DND-41 (cell line): ENCODE measurements around the gene SPAST.

ENCODE experiments used
- ATAC-seq: fragments of 200-7000 bp; cut with Tn5 transposase; 3 replicates; pipeline ENCODE4 v1.9.1; 2021; ENCODE audit warnings: low read depth; ENCODE audit not compliant: insufficient read depth
- DNase-seq: peaks from one replicate; pipeline ENCODE4 v3.0.0-alpha.2; 2020
- H2AFZ ChIP-seq: 2 replicates; pipeline ENCODE4 v1.6.0; 2012; ENCODE audit warnings: low read depth, low read length
- H3K27ac ChIP-seq: 2 replicates; pipeline ENCODE4 v1.5.1; 2012; ENCODE audit warnings: low read length, inconsistent platforms
- H3K27me3 ChIP-seq: fragments of 200-600 bp; sonication (generic); 2 replicates; pipeline ENCODE4 v1.6.0; 2012; ENCODE audit warnings: low read length, mild to moderate bottlenecking, inconsistent platforms; ENCODE audit not compliant: insufficient read depth, poor library complexity
- H3K36me3 ChIP-seq: 2 replicates; pipeline ENCODE4 v1.5.1; 2012; ENCODE audit warnings: low read length, inconsistent platforms; ENCODE audit not compliant: insufficient read depth
- H3K4me1 ChIP-seq: 2 replicates; pipeline ENCODE4 v1.5.1; 2012; ENCODE audit warnings: mild to moderate bottlenecking, low read length; ENCODE audit not compliant: insufficient read depth
- H3K4me2 ChIP-seq: 2 replicates; pipeline ENCODE4 v1.6.0; 2012; ENCODE audit warnings: mild to moderate bottlenecking, moderate library complexity, low read length, inconsistent platforms; ENCODE audit not compliant: insufficient read depth
- H3K4me3 ChIP-seq, 2 experiments: fragments of 200-600 bp in 1 of 2; shearing (Covaris generic) in 1 of 2; 2 replicates each; pipeline ENCODE4 v1.5.1; 2012 to 2016; ENCODE audit warnings: inconsistent platforms in 2 of 2, low read length in 2 of 2, mild to moderate bottlenecking in 2 of 2, low read depth in 1 of 2, moderate library complexity in 1 of 2
- H3K79me2 ChIP-seq: 2 replicates; pipeline ENCODE4 v1.6.0; 2012; ENCODE audit warnings: low read length, inconsistent platforms; ENCODE audit not compliant: insufficient read depth
- H3K9ac ChIP-seq: 2 replicates; pipeline ENCODE4 v1.6.0; 2012; ENCODE audit warnings: low read depth, mild to moderate bottlenecking, inconsistent platforms, low read length, moderate library complexity
- H3K9me3 ChIP-seq: 2 replicates; pipeline ENCODE4 v1.5.1; 2012; ENCODE audit warnings: low read length, moderate library complexity, mild to moderate bottlenecking, inconsistent platforms; ENCODE audit not compliant: insufficient read depth, severe bottlenecking
- H4K20me1 ChIP-seq: 2 replicates; pipeline ENCODE4 v1.6.0; 2012; ENCODE audit warnings: low read length; ENCODE audit not compliant: insufficient read depth
- EZH2 ChIP-seq: IDR thresholded peaks from 3 replicates; pipeline ENCODE4 v1.6.1; 2012; ENCODE audit warnings: borderline replicate concordance, low read depth, mild to moderate bottlenecking, moderate library complexity, low read length, inconsistent platforms; ENCODE audit not compliant: severe bottlenecking
- TF ChIP-seq, protein P1 (sequence below): IDR thresholded peaks from 2 replicates; pipeline ENCODE4 v1.5.1; 2012; ENCODE audit warnings: borderline replicate concordance, low read length, moderate library complexity, mild to moderate bottlenecking; ENCODE audit not compliant: poor library complexity, severe bottlenecking; ENCODE audit errors: extremely low read depth

Gene SPAST

DNA sequence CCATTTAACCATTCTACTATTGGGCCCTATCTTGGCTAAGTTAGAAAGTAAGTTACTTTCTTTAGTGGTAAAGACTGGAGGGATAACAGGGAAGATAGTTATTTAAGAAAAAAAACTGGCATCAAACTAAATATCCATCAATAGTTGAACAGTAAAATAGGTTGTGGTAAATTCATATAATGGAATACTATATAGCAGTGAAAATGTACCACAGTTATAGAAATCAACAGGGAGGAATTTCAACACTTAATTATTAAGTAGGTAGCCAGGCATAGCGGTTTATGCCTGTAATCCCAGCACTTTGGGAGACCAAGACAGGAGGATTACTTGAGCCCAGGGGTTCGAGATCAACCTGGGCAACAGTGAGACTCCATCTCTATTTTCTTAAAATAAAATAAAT, 3.1 kb upstream of the SPAST start:
- no peak overlapping the region for H2AFZ ChIP-seq
- no peaks in the 10 kb centered on the region for H3K9me3 ChIP-seq
- peaks cover 15% of the 10 kb centered on the region for H3K79me2 ChIP-seq
- no peaks in the 10 kb centered on the region for H4K20me1 ChIP-seq
- H3K9ac ChIP-seq: no peak overlapping the region
- peaks cover 21% of the 10 kb centered on the region for H3K4me1 ChIP-seq
- ATAC-seq (no peak), DNase-seq (no peak)
- TF ChIP-seq EZH2: no peak
- TF ChIP-seq, protein P1, sequence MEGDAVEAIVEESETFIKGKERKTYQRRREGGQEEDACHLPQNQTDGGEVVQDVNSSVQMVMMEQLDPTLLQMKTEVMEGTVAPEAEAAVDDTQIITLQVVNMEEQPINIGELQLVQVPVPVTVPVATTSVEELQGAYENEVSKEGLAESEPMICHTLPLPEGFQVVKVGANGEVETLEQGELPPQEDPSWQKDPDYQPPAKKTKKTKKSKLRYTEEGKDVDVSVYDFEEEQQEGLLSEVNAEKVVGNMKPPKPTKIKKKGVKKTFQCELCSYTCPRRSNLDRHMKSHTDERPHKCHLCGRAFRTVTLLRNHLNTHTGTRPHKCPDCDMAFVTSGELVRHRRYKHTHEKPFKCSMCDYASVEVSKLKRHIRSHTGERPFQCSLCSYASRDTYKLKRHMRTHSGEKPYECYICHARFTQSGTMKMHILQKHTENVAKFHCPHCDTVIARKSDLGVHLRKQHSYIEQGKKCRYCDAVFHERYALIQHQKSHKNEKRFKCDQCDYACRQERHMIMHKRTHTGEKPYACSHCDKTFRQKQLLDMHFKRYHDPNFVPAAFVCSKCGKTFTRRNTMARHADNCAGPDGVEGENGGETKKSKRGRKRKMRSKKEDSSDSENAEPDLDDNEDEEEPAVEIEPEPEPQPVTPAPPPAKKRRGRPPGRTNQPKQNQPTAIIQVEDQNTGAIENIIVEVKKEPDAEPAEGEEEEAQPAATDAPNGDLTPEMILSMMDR: no peak
- H3K4me2 ChIP-seq: no peak overlapping the region
- no peak overlapping the region for H3K4me3 ChIP-seq
- H3K36me3 ChIP-seq: no peaks in the 10 kb centered on the region
- H3K27ac ChIP-seq: no peak overlapping the region
- no peaks in the 10 kb centered on the region for H3K27me3 ChIP-seq

DNA sequence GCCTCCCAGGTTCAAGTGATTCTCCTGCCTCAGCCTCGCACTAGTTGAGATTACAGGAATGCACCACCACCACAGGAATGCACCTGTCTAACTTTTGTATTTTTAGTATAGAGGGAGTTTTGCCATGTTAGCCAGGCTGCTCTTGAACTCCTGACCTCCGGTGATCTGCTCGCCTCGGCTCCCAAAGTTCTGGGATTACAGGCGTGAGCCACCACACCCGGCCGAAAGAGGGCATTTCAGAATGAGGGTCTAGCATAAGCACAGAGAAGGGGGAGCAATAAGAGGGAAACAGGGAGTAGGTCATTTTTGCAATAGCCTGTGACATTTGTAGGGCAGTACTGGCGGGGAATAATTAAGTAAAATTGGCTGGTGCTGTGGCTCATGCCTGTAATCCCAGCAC, 1.9 kb upstream of the SPAST start:
- no peak for TF ChIP-seq EZH2
- TF ChIP-seq, protein P1: no peak
- Histone ChIP-seq H4K20me1 (no peaks in the 10 kb centered on the region), H3K4me2 (no peak overlapping the region), H3K9me3 (no peaks in the 10 kb centered on the region), H3K27ac (no peak overlapping the region), H3K36me3 (peaks cover 4% of the 10 kb centered on the region; the same call in 1 of the 2 replicates), H3K9ac (no peak overlapping the region), H3K4me3 (no peak overlapping the region), H3K79me2 (peaks cover 26% of the 10 kb centered on the region), H3K27me3 (no peaks in the 10 kb centered on the region), H3K4me1 (peaks cover 32% of the 10 kb centered on the region), H2AFZ (no peak overlapping the region)
- DNase-seq (no peak), ATAC-seq (no peak)

DNA sequence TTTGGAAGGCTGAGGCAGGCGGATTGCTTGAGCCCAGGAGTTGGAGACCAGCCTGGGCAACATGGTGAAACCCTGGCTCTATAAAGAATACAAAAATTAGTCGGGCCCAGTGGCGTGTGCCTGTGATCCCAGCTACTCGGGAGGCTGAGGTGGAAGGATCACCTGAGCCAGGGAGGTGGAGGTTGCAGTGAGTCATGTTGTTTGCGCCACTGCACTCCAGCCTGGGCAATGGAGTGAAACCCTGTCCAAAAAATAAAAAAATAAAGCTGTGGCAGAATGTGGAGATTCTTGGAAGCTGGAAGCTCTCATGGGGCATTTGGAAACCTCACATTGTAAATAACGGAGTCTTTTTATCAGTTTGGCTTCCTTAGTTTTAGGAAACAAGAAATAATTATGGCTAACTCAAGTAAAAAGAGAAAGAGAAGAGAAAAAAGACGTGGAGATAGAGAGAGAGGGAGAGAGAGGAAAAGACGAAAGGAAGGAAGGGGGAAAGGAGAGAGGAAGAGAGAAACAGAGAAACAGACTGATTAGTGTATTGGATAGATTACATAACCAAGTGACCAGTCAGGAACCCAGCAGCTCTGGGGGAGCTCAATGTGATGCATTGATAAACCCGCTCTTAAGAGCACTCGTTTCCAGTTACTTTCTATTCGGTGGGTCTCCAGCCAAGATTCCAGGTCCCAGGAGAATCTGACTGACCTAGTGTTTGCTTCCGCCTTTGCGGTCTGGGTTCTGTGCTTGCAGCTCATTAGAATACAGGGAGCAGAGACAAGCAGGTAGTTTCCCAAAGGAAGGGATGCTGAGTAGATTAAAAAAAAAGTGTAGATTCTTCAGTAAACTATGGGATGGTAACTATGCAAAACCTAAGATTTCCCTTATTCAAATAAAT, 1.1 kb upstream of the SPAST start:
- Histone ChIP-seq H3K27me3 (no peaks in the 10 kb centered on the region), H3K4me3 (peak overlapping the region; percentile 74 to 100; a peak in 3 of 4 replicates), H3K9ac (peak overlapping the region; percentile 66), H3K36me3 (peaks cover 4% of the 10 kb centered on the region; the same call in 1 of the 2 replicates), H4K20me1 (no peaks in the 10 kb centered on the region), H3K4me1 (peaks cover 36% of the 10 kb centered on the region), H3K9me3 (no peaks in the 10 kb centered on the region), H3K27ac (peak overlapping the region; percentile 64), H2AFZ (peak overlapping the region; percentile 69), H3K79me2 (peaks cover 32% of the 10 kb centered on the region), H3K4me2 (peak overlapping the region; percentile 88)
- DNase-seq (no peak), ATAC-seq (no peak)
- TF ChIP-seq, protein P1: no peak
- TF ChIP-seq EZH2: no peak
